GM18505 (cell line): Measurements from ENCODE around the gene GPR17.

Experiments used
- ATAC-seq: cut with Tn5 transposase; IDR thresholded peaks from one replicate; pipeline ENCODE4 v1.9.1; 2021; ENCODE audit not compliant: unreplicated experiment
- POLR2A ChIP-seq: IDR thresholded peaks from 4 replicates; pipeline ENCODE4 v1.6.1; 2011; ENCODE audit warnings: borderline replicate concordance; ENCODE audit not compliant: insufficient read depth, insufficient read length; ENCODE audit errors: extremely low read depth

Gene GPR17

GRCh38 chr2:127609031-127609751, 36.8 kb upstream of the GPR17 start:
- TF ChIP-seq POLR2A, result no peak

GRCh38 chr2:127609818-127610217, 36.1 kb upstream of the GPR17 start:
- ATAC-seq, result no peak
- TF ChIP-seq POLR2A, result no peak

More at GRCh38 chr2:127609031-127609751, 36.8 kb upstream of the GPR17 start:
- no peak for ATAC-seq

- TF ChIP-seq POLR2A, result no peak
These were observed 35.4 kb upstream of the GPR17 start for GRCh38 chr2:127610561-127610960.

GRCh38 chr2:127611076-127611925, 34.7 kb upstream of the GPR17 start:
- ATAC-seq, result no peak
- TF ChIP-seq POLR2A, result no peak

More at GRCh38 chr2:127610561-127610960, 35.4 kb upstream of the GPR17 start:
- ATAC-seq, result no peak

- no peak for TF ChIP-seq POLR2A
- no peak for ATAC-seq
These were observed 33.7 kb upstream of the GPR17 start for GRCh38 chr2:127612111-127612822.

- no peak for TF ChIP-seq POLR2A
- ATAC-seq, result no peak
These were observed 31.7 kb upstream of the GPR17 start for GRCh38 chr2:127614246-127614645.

GRCh38 chr2:127614731-127615130, 31.2 kb upstream of the GPR17 start:
- no peak for ATAC-seq
- no peak for TF ChIP-seq POLR2A

- ATAC-seq, result no peak
- TF ChIP-seq POLR2A, result no peak
These were observed 30.3 kb upstream of the GPR17 start for GRCh38 chr2:127615511-127616166.

GRCh38 chr2:127618551-127619202, 27.3 kb upstream of the GPR17 start:
- no peak for ATAC-seq
- no peak for TF ChIP-seq POLR2A

- ATAC-seq, result no peak
These were observed 26.8 kb upstream of the GPR17 start for GRCh38 chr2:127619203-127619590.

GRCh38 chr2:127619877-127620705, 25.9 kb upstream of the GPR17 start:
- no peak for TF ChIP-seq POLR2A
- ATAC-seq, result no peak

More at GRCh38 chr2:127619203-127619590, 26.8 kb upstream of the GPR17 start:
- no peak for TF ChIP-seq POLR2A

- ATAC-seq, result no peak
- TF ChIP-seq POLR2A, result no peak
These were observed 25.1 kb upstream of the GPR17 start for GRCh38 chr2:127620866-127621265.

- TF ChIP-seq POLR2A, result no peak
- ATAC-seq, result no peak
These were observed 23.9 kb upstream of the GPR17 start for GRCh38 chr2:127621981-127622431.
